GM21619 (cell line): ENCODE measurements around the gene NHEJ1.

Source experiments
- ATAC-seq: cut with Tn5 transposase; IDR thresholded peaks from one replicate; pipeline ENCODE4 v1.9.1; 2021; ENCODE audit not compliant: unreplicated experiment

The NHEJ1 gene

GRCh38 chr2:219124381-219125110, 36.1 kb downstream of the NHEJ1 start:
- ATAC-seq = no peak

GRCh38 chr2:219123356-219124135, 37.1 kb downstream of the NHEJ1 start:
- ATAC-seq = no peak

- ATAC-seq = no peak
Observed at GRCh38 chr2:219122202-219122980, 38.2 kb downstream of the NHEJ1 start.

- no peak for ATAC-seq
Observed at GRCh38 chr2:219120082-219120481, 40.5 kb downstream of the NHEJ1 start.

GRCh38 chr2:219119422-219120043, 41.1 kb downstream of the NHEJ1 start:
- ATAC-seq = no peak

GRCh38 chr2:219118504-219118903, 42.1 kb downstream of the NHEJ1 start:
- ATAC-seq = no peak

GRCh38 chr2:219116776-219117646, 43.6 kb downstream of the NHEJ1 start:
- ATAC-seq = no peak

GRCh38 chr2:219112651-219113338, 47.8 kb downstream of the NHEJ1 start:
- ATAC-seq = no peak

GRCh38 chr2:219112062-219112406, 48.6 kb downstream of the NHEJ1 start:
- ATAC-seq = no peak

GRCh38 chr2:219111375-219112061, 49.1 kb downstream of the NHEJ1 start:
- no peak for ATAC-seq

- ATAC-seq = no peak
Observed at GRCh38 chr2:219109471-219109870, 51.1 kb downstream of the NHEJ1 start.

GRCh38 chr2:219107758-219108157, 52.9 kb downstream of the NHEJ1 start:
- no peak for ATAC-seq

GRCh38 chr2:219106251-219106650, 54.4 kb downstream of the NHEJ1 start:
- ATAC-seq = no peak

GRCh38 chr2:219104107-219105035, 56.2 kb downstream of the NHEJ1 start:
- ATAC-seq = peak; percentile 56

GRCh38 chr2:219099329-219099728, 61.3 kb downstream of the NHEJ1 start:
- no peak for ATAC-seq

- no peak for ATAC-seq
Observed at GRCh38 chr2:219095406-219095935, 65.1 kb downstream of the NHEJ1 start.

GRCh38 chr2:219094171-219094570, 66.4 kb downstream of the NHEJ1 start:
- no peak for ATAC-seq
